NCI-H1436 treated with DMSO at 0.1 percent for 48 hours (cell line): Measurements from ENCODE around the gene CABP4.

Experiments
- DNase-seq: peaks from one replicate; lab custom pipeline; 2025; lab: John Stamatoyannopoulos, UW

The CABP4 gene

DNA sequence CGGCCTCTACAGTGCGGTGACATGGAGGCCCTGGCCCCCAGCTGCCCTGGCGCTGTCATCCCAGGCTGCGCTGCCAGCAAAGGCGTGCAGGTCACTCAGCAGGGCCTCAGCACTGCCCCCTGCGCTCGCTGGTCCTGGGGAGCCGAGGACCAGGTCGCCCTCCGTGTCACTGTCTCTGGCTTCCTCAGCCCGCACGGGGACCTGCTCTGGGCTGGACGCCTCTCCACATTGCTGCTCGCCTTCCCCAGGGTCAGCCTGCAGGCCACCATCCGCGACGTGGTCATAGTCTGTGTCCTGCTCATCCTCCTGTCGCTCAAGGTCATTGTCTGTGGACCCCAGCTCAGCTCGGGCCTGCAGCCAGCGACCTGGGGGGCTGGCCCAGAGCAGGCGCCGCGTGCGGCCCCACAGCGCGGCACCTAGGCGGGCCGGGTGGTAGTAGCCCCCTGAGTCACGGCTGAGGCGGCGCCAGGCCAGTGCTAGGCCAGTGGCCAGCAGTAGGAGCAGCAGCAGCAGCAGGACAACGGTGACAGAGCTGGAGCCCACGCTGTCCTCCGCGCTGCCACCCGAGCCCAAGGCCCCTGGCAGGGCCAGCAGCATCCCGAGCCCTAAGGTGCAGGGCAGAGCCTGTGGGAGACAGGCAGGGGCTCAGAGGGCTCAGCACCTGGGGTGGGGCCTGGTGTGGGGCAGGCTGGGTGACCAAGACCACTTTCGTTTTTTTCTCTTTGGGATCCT lies 19.3 kb upstream of the CABP4 start:
- DNase-seq: no peak

DNA sequence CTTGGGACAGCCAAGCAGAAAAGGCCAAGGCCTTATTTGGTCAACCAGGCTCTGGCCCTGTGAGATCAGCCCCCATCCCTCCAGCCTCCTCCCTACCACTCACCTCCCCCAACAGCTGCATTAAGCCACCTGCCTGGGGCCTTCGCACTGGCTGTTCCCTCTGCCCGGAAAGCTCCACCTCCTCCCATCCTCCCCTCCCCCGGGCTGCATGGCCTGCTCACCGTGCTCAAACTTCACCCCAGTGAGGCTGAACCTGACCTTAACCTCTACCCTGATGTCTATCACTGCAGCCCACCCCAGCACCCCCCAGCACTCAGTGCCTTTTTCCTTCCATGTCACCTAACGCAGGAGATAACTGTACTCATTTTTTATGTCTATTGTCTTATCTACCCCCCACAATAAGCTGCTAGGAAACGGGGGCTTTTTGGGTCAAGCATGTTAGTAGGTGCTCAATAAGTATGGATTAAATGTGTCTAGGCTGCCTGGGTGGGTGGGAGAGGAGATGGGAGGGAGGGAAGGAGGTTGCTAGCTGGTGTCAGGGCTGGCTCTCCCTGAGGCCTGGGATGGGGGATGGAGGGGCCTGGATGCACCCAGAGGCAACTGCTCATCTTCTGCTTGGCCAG lies 18.6 kb upstream of the CABP4 start:
- DNase-seq: no peak

DNA sequence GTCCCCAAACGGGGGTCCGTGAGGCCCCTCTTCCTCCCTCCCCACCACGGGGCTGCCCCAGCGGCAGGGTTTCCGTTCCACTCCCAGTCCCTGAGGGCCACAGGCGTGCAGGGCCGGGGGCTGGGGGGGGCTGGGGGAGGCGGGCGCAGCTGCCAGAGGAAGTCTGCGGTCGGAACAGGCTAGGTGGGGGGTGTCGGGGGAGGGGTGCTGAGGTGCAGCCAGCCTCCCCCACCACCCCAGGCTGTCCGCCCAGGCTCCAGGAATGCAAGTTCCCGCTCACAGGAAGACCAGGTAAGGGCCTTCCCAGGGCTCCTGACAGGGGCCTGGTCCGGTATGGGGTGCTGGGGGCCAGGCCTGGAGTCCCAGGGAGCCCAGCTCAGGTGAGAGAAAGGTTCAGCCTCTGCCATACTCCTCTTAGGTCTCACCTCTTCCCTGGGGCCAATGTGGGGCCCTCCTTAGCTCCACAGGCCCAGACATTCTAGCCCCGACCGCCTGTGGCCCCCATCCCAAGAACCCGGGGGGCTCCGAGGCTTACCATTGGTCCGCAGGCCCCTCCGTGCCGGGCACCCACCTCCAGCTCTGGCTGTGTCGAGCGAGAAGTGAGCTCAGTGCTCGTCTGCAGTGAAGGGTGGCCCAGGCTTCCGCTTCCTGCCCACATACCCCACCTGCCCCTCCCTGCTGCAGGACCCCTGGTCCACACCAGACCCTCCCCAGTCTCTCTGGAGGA lies 17.9 kb upstream of the CABP4 start, which contains the start of gene PTPRCAP:
Gene PTPRCAP, minus strand, starts transcription at position 601 of the 727 bp plus-strand sequence. Its CDS starts 63 bp downstream, at position 538.
- DNase-seq: no peak

DNA sequence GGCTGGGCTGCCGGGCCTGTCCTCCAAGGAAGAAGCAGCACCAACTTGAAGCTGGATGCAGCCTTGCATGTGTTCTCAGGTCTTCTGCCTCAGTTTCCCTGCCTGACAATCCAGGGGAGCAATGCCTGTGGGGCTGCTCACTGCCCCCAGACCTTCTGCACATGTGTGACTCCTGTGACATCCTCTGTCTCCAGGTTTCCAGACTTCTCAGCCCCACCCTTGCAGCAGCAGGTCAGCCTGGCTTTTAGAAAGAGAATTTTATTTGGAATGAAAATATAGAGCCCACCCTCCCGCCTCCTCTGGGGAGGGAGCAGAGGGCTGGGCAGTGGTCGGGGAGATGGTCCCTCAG lies 17.4 kb upstream of the CABP4 start:
- DNase-seq: no peak

DNA sequence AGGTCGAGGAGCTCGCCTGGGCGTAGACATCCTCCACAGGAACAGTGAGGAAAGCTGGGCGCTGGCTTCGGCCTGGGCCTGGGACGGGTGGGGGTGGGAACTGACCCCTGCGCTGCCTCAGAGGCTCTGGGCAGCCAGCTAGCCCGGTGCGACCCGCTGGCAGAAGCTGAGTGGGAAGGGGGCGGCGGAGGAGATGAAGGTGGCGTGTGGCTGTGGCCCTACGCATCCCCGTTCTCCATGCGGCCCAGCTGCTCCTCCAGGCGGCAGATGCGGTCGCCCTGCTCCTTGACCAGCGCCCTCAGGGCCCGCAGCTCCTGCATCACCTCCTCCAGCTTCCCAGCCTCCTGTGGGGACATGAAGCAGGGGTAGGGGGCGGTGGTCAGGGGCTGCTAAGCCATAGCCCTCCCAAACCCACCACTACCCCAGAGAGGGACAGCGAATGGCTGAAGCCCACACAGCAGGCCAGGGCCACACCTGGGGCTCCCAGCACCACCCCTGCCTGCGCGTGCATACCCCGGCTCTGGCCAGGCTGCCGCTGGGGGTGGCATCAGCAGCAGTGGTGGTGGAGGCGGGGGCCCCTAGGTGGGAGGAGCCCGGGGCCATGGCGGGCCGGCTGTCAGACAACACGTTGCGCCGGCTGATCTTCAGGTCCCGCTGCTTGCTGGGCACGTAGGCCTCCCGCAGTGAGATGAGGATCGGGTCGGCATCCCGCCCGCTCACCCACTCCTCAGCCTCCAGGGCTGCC lies 16.8 kb upstream of the CABP4 start:
- no peak for DNase-seq

DNA sequence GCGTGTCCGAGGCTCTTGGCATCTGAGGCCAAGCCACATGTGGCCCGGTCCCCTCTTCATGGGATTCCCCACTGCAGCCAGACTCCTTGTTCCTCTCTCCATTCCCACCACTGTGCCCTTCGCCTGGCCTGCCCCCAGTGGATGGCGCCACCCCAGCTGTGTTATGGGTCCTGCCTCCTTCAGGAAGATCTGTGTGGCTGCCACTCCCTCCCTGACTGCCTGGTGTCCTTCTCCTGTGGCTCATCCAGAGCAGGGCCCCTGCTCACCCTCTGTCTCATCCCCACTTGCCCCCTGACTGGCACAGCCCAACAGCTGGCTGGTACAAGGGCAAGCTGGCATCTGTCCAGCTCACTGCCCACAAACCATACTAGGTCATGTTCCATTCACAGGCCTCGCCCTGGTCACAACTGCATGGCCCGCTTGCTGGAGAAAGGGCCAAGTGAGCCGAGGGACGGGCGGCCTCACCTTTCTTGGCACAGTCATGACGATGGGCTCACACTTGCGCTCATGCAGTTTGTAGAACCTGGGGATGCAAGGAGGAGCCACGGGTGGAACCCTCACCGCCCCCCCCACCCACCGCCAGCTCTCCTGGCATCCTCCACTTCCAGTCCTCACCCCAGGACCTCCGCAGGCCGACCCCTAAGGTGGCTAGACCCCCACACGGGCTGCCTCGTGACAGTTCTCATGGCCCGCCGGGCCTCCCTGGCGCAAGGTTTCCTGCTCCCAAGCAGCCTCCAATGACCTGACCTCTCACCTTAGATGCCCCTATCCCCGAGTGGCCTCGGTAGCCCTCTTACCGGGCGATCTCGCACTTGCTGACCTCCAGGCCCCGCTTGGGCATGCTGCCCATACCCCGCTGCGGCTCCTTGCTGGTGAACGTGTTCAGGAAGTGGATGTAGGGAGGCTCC lies 15.6 kb upstream of the CABP4 start:
- DNase-seq: no peak

DNA sequence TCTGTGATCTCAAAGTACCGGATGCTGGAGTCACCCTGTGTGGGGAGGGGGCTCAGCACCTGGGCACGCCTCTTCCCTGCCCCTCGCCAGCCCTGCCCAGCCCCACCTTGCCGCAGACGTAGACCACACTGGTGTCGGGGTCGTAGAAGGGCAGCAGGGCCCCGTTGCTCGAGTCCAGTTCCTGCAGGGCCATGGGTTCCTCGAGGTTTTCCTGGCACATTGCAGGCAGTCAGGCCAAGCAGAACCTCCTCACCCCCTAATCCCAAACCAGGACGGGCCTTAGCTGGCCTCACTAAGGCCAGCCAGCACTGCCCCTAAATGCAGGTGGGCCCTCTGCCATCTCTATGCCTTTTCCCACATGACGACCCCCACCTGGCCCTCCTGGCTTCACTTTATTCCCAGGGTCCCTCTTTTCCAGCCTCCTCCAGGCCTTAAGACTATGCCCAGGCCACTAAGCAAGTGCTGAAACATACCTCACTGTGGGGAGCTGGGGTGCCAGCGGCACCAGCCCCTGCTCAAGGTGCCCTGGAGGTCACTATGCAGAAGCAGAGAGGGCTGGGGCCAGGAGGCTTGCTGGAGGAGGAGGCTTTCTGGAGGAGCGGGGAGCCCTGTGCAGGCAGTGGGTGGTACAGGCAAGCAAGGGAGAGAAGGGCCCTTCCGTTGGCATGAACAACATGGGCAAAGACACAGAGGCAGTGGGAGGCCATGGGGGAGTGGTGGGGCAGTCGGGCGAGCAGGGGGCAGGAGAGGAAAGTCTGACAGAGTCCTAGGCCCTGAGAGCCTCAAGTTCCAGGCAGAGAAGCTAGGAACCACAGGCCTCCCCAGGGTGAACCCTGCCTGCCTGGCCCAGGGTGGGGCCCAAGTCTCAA lies 14.7 kb upstream of the CABP4 start:
- DNase-seq: no peak

DNA sequence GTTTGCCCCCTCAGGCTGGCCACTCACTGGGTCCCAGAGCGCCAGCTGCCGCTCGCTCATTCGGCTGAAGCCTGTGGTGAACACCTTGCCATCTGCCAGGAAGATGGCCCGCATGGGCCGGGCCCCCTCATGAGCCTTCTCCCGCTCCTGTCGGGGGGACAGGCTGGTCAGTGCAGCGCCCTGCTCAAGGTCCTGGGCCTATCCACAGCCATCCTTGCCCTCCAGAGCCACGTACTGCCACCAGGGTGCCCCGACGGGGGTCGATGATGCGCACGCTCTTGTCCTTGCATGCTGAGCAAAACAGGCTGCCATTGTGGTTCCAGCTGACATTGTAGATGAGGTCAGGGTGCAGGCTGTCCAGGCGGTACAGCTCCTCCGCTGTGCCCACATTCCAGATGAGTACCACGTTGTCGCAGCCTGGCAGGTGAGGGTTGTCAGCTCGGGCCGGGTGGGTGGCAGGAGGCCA lies 14.0 kb upstream of the CABP4 start:
- DNase-seq: no peak

DNA sequence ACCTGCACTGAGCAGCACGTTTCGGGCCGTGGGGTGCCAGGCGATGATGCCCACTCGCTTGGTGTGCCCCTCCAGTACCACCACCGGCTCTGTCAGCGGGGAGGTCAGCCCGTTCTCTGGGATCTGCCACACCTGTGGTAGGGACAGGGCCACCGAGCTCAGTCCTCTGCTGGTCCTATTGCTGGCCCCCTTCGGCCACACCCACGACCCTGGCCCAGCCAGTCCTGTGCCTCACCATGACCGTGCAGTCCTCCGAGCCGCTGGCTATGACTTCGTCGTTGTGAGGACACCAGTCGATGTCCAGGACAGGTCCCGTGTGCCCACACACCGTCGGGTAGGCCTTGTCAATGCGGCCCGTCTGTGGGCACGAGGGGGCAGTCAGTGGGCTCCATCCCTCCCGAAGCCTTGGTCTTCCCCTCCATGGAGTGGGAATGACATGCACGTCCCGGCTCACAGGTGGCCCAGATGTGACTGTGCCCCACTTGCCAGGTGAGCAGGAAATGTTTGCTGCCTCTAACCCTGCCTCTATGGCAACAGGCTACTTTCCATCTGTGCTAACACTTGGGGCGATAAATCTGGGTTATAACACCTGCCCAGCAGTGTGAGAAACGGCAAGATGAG lies 13.3 kb upstream of the CABP4 start:
- no peak for DNase-seq

DNA sequence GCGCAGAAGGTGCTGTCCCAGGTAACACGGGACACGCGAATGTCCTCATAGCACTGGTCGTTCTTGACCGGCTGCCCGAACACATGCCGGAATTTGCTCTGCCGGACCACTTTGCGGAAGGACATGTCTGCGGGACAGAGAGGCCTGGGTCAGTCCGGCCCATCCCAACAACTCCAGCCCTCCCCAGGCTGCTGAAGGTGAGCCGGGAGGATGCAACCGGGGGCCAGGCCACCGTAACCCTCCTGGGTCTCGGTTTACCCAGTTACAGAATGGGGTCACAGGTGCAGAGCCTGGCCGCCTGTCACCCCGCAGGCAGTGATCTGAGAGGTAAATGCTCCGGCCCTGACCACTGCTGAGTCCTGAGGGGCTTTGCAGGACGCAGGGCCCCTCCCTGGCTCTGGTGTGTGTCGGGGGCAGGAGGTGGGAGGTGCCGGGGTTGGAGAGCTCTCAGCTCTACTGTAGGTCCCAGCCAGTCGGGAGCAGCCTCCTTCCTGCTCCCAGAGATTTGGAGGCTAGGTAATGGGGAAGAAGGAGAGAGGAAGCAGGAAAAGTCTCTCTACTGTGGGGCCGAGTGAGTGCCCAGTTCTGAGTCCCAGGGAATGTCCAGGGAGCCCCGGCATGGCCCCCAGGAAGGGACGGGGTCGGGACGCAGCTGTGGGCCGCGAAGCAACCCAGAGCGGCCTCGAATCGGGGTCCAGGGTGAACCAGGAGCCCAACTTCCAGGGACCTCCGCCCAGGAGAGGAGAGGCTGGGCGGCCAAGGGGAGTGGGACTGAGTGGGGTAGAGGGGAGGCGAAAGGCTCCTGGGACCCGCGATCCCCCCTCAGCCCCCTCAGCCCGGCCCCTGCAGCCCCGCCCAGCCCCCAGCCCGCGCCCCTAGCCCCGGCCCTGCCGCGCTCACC lies 12.4 kb upstream of the CABP4 start:
- DNase-seq: no peak

DNA sequence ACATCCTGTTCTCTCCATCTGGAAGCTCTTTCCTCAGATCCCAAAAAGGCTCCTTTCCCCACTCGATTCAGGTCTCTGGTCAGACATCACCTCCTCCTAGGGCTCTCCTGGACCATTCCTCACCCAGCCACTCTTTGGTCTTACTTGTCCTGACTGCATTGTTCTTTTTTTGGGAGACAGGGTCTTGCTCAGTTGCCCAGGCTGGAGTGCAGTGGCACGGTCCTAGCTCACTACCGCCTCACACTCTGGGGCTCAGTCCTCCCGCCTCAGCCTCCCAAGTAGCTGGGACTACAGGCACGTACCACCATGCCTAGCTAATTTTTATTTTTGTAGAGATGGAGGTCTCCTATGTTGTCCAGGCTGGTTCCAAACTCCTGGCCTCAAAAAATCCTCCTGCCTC lies 9.6 kb upstream of the CABP4 start:
- DNase-seq: no peak

DNA sequence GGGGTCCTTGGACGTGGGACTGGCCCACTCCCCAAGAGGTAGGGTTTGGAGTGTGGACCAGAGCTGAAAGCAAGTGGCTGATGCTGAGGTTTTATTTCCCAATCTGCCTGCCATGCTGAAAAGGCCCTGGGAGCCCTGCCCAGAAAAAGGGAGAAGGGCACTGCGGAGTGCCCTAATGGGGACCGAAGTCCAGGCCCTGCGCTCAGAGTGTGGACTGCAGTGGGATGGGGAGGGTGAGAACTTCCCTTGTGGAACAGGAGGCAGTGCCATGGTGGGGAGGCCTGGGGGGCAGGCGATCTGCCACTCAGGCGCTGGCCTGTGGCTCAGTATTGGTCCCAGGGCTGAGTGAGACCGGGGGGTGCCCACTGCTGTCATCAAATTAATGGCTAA lies 6.9 kb upstream of the CABP4 start:
- no peak for DNase-seq

DNA sequence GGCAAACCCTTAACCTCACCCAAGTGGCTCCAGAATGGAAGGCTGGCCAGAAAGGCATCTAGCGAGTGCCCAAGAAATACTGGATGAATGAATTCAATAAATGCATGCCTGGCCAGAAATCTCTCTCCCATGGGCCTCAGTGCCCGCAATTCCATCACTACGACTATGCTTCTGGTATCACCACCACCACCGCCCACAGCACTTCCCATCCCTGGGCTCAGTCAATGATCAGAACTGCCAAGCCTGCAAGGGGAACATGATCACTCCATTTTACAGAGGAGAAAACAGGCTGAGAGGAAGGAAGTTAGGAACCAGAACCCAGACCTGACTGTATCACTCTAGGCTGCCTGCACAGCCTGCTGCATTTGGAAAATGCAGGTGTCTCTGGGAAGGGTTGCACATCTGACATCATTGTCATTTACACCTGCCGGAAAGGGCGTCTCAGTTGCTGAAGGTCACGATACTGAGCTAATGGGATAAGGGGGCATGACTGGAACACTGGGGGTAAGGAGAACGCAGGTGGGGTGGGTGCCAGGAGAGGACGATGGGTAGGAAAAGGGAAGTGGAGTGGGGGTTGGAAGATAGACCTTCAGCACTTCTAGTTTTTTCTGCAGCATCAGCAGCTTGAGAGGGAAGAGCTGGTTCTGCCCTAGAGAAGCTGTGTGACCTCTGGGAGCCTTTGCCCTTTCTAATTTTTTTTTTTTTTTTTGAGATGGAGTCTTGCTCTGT lies 5.9 kb upstream of the CABP4 start:
- DNase-seq: no peak

DNA sequence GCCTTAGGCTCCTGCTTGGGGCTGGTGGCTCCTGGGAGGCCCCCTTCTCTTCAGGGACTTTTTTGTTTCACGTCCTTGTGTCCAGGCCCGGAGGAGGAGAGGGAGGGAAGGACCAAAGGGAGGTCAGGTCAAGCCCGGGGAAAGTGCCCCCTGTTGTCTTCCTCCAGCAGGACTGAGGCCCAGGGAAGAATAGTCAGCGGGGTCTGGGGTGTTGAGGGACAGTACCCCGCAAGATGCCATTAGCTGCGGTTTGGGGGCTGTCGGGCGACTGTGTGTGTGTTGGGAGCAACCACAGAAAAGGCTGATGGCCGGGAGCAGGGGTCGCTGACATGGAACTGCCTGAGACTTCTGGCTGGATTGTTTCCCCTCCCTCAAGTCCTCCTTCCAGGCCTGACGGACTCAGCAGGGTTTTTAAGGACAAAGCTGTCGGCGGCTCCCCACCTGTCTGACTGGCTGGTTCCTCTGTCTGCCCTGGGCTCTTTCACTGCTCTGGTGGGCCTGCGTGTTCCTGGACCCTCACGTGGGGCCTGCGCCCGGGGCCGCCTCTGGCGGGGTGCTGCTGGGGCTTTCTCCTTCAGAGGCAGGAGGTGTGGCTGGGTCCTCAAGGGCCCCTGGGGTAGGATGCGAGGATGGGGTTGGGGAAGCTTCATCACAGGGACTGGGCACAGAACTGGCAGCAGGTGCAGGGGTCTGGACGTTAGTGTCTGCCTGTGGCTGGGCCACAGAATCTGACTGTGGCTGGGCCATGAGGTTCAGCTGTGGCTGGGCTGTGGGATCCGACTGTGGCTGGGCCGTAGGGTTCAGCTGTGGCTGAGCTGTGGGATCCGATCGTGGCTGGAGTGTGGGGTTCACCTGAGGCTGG lies 4.1 kb upstream of the CABP4 start:
- DNase-seq: no peak

DNA sequence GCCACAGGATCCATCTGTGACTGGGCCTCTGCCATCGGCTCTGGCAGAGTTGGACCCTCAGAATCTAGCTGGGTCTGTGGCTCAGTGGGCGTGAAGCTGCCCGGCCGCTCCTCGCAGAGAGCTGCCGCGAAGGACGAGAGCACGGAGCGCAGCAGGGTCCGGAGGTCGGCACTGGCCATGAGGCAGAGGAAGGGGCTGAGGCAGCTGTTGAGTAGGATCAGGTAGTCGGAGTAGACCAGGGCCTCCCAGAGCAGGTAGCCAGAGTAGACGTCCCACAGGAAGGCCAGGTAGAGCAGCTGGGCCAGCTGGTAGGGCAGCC lies 3.5 kb upstream of the CABP4 start:
- DNase-seq: no peak

DNA sequence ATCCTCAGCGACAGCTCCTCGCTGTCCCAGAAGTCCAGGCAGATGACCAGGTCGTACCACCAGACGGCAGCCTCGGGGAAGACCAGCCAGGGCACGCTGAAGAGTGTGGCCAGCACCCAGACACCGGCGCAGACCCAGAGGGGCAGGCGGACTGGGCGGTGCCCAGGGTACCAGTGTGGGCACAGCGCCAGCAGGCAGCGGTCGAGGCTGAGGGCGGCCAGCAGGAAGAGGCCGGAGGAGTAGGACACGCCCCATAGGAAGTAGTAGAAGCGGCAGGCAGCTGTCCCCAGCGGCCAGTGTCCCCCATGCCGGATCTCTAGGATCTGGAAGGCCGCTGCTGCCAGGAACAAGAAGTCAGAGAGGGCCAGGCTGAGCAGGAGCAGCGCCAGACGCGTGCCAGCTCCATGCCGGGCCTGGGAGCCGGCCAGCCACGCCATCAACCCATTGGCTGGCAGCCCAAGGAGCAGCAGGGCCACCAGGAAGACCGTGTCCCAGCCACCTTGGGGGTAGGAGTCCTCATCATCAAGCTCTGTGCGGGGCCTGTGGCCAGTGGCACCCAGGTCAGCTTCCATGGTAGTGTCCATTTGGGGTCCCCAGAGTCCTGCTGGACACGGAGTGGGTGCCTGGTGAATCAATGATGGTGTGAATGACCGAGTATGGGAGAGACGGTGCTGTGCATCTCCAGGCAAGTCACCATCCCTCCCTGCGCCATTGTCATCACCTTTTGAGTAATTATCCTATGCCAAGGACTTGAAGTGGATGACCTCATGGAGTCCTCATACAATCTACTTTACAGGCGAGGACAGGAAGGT lies 2.8 kb upstream of the CABP4 start, which contains the start of gene GPR152:
Gene GPR152, minus strand, starts transcription at position 589 of the 812 bp plus-strand sequence. Its CDS starts 5 bp downstream, at position 584.
- DNase-seq: no peak
